WTC11 (cell line): ENCODE results near the gene PDIA6.

ENCODE experiments used
- ATF1 ChIP-seq: sonication (generic); formaldehyde crosslinking; IDR thresholded peaks from 2 replicates; pipeline ENCODE4 v1.8.1; 2023; ENCODE audit warnings: mild to moderate bottlenecking, moderate library complexity, missing genetic modification reagents
- MYBL2 ChIP-seq: sonication (generic); formaldehyde crosslinking; IDR thresholded peaks from 2 replicates; pipeline ENCODE4 v1.8.1; 2023; ENCODE audit warnings: mild to moderate bottlenecking, moderate library complexity, missing genetic modification reagents
- SOX15 ChIP-seq: fragments of 250-450 bp; sonication (Bioruptor Pico); IDR thresholded peaks from 2 replicates; pipeline ENCODE4 v1.9.0; 2021; ENCODE audit warnings: mild to moderate bottlenecking
- TF ChIP-seq, protein P1 (sequence below): sonication (generic); formaldehyde crosslinking; IDR thresholded peaks from 2 replicates; pipeline ENCODE4 v1.8.1; 2022; ENCODE audit warnings: low read depth, mild to moderate bottlenecking, moderate library complexity, missing genetic modification reagents, borderline replicate concordance
- TF ChIP-seq, protein P2 (sequence below): fragments of 200-600 bp; IDR thresholded peaks from 2 replicates; pipeline ENCODE4 v1.8.0; 2022; ENCODE audit warnings: antibody characterized with exemption

- TF ChIP-seq, protein P1, sequence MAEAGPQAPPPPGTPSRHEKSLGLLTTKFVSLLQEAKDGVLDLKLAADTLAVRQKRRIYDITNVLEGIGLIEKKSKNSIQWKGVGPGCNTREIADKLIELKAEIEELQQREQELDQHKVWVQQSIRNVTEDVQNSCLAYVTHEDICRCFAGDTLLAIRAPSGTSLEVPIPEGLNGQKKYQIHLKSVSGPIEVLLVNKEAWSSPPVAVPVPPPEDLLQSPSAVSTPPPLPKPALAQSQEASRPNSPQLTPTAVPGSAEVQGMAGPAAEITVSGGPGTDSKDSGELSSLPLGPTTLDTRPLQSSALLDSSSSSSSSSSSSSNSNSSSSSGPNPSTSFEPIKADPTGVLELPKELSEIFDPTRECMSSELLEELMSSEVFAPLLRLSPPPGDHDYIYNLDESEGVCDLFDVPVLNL (CRISPR knock-in tag): no peak
- TF ChIP-seq ATF1 (CRISPR knock-in tag): no peak
- TF ChIP-seq, protein P2, sequence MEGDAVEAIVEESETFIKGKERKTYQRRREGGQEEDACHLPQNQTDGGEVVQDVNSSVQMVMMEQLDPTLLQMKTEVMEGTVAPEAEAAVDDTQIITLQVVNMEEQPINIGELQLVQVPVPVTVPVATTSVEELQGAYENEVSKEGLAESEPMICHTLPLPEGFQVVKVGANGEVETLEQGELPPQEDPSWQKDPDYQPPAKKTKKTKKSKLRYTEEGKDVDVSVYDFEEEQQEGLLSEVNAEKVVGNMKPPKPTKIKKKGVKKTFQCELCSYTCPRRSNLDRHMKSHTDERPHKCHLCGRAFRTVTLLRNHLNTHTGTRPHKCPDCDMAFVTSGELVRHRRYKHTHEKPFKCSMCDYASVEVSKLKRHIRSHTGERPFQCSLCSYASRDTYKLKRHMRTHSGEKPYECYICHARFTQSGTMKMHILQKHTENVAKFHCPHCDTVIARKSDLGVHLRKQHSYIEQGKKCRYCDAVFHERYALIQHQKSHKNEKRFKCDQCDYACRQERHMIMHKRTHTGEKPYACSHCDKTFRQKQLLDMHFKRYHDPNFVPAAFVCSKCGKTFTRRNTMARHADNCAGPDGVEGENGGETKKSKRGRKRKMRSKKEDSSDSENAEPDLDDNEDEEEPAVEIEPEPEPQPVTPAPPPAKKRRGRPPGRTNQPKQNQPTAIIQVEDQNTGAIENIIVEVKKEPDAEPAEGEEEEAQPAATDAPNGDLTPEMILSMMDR: no peak
- no peak for TF ChIP-seq MYBL2 (CRISPR knock-in tag)
- no peak for TF ChIP-seq SOX15 (CRISPR knock-in tag)
These were observed 48.3 kb upstream of the PDIA6 start for GRCh38 chr2:10860814-10861325.
